Neural cell (in vitro differentiated cells): ENCODE data around the gene ZNF57. TPM values are rescaled to one million over a fixed set of nuclear protein-coding genes. Genes with fewer than 3 reads are reported as not detected.

Experiments used
- H2AFZ ChIP-seq: fragments of 200-600, 300-800 bp; sonication (generic), shearing (Covaris generic); 2 replicates; pipeline ENCODE4 v1.6.0; 2014; ENCODE audit warnings: low read depth, mild to moderate bottlenecking, antibody characterized with exemption, low read length, moderate library complexity
- H3F3A ChIP-seq: fragments of 200-600 bp; shearing (Covaris generic); 2 replicates; pipeline ENCODE4 v1.6.1; 2016; ENCODE audit warnings: mild to moderate bottlenecking, moderate library complexity, mixed read lengths, antibody characterized with exemption, low read length; ENCODE audit not compliant: insufficient read depth, poor library complexity, severe bottlenecking
- H3K27ac ChIP-seq: fragments of 200-600, 300-800 bp; sonication (generic), shearing (Covaris generic); 2 replicates; pipeline ENCODE4 v1.5.1; 2014; ENCODE audit warnings: mild to moderate bottlenecking, low read length, moderate library complexity
- H3K27me3 ChIP-seq: fragments of 300-800, 200-600 bp; sonication (generic), shearing (Covaris generic); 2 replicates; pipeline ENCODE4 v1.6.0; 2014; ENCODE audit warnings: mild to moderate bottlenecking, low read depth, low read length, moderate library complexity; ENCODE audit not compliant: insufficient read depth
- H3K36me3 ChIP-seq: fragments of 300-800, 200-600 bp; sonication (generic), shearing (Covaris generic); 2 replicates; pipeline ENCODE4 v1.5.1; 2014; ENCODE audit warnings: mild to moderate bottlenecking, antibody characterized with exemption, low read length, moderate library complexity; ENCODE audit not compliant: insufficient read depth
- H3K4me2 ChIP-seq: fragments of 300-800, 200-600 bp; sonication (generic), shearing (Covaris generic); 2 replicates; pipeline ENCODE4 v1.6.0; 2014; ENCODE audit warnings: mild to moderate bottlenecking, low read length
- H3K4me3 ChIP-seq: fragments of 300-800, 200-600 bp; sonication (generic), shearing (Covaris generic); 2 replicates; pipeline ENCODE4 v1.5.1; 2014; ENCODE audit warnings: mild to moderate bottlenecking, low read length, moderate library complexity
- H3K79me2 ChIP-seq: fragments of 200-600 bp; shearing (Covaris generic); replicated peaks from 2 replicates; pipeline ENCODE4 v1.6.0; 2014; ENCODE audit warnings: mild to moderate bottlenecking, low read length, moderate library complexity; ENCODE audit not compliant: insufficient read depth
- H3K9ac ChIP-seq: fragments of 300-800, 200-600 bp; sonication (generic), shearing (Covaris generic); 2 replicates; pipeline ENCODE4 v1.6.1; 2016; ENCODE audit warnings: mild to moderate bottlenecking, low read length, mixed read lengths
- H3K9me2 ChIP-seq: fragments of 200-600 bp; shearing (Covaris generic); 2 replicates; pipeline ENCODE4 v1.6.1; 2016; ENCODE audit warnings: mild to moderate bottlenecking, low read length, mixed read lengths; ENCODE audit not compliant: insufficient read depth
- H3K9me3 ChIP-seq: fragments of 200-600, 300-800 bp; sonication (generic), shearing (Covaris generic); 2 replicates; pipeline ENCODE4 v1.6.1; 2016; ENCODE audit warnings: mild to moderate bottlenecking, mixed run types, low read length, moderate library complexity, mixed read lengths
- H4K20me1 ChIP-seq: fragments of 200-600 bp; shearing (Covaris generic); 2 replicates; pipeline ENCODE4 v1.6.1; 2016; ENCODE audit warnings: mild to moderate bottlenecking, mixed run types; ENCODE audit not compliant: insufficient read depth
- EP300 ChIP-seq: fragments of 450-650 bp; conservative IDR thresholded peaks from 2 replicates; pipeline ENCODE4 v1.6.1; 2014; ENCODE audit warnings: antibody characterized with exemption, mild to moderate bottlenecking, moderate library complexity; ENCODE audit not compliant: poor library complexity, severe bottlenecking
- EZH2 ChIP-seq: fragments of 200-600, 300-800 bp; shearing (Covaris generic), sonication (generic); IDR thresholded peaks from 2 replicates; pipeline ENCODE4 v1.6.1; 2014; ENCODE audit warnings: antibody characterized with exemption, low read length, borderline replicate concordance, mild to moderate bottlenecking; ENCODE audit not compliant: insufficient read depth, poor library complexity, severe bottlenecking
- MXI1 ChIP-seq: fragments of 450-650 bp; conservative IDR thresholded peaks from 2 replicates; pipeline ENCODE4 v1.6.1; 2014; ENCODE audit warnings: antibody characterized with exemption, mild to moderate bottlenecking; ENCODE audit not compliant: poor library complexity, severe bottlenecking
- POLR2AphosphoS5 ChIP-seq: IDR thresholded peaks from 2 replicates; pipeline ENCODE4 v1.6.1; 2012
- RAD21 ChIP-seq: fragments of 450-650 bp; conservative IDR thresholded peaks from 2 replicates; pipeline ENCODE4 v1.6.1; 2014; ENCODE audit warnings: antibody characterized with exemption, mild to moderate bottlenecking, moderate library complexity
- SMC3 ChIP-seq: fragments of 450-650 bp; conservative IDR thresholded peaks from 2 replicates; pipeline ENCODE4 v1.6.1; 2014; ENCODE audit warnings: antibody characterized with exemption, mild to moderate bottlenecking, moderate library complexity; ENCODE audit not compliant: poor library complexity
- TAF1 ChIP-seq: IDR thresholded peaks from 2 replicates; pipeline ENCODE4 v1.6.1; 2012; ENCODE audit warnings: low read depth
- polyA plus RNA-seq: library from polyadenylated mRNA; depleted of rRNA; stranded (reverse); fragments of >200 nt; gene quantifications from 2 replicates; pipeline ENCODE4 v1.2.3, GENCODE V29; 2014
- TF ChIP-seq, protein P1 (sequence below): fragments of 450-650 bp; IDR thresholded peaks from 2 replicates; pipeline ENCODE4 v1.5.1; 2014; ENCODE audit warnings: antibody characterized with exemption, mild to moderate bottlenecking, moderate library complexity; ENCODE audit not compliant: poor library complexity, severe bottlenecking
- TF ChIP-seq, protein P2 (sequence below): IDR thresholded peaks from 2 replicates; pipeline ENCODE4 v1.6.1; 2012; ENCODE audit warnings: borderline replicate concordance

The ZNF57 gene
- polyA plus RNA-seq, 1 donor from 2014 or later, result 3.0 TPM

DNA sequence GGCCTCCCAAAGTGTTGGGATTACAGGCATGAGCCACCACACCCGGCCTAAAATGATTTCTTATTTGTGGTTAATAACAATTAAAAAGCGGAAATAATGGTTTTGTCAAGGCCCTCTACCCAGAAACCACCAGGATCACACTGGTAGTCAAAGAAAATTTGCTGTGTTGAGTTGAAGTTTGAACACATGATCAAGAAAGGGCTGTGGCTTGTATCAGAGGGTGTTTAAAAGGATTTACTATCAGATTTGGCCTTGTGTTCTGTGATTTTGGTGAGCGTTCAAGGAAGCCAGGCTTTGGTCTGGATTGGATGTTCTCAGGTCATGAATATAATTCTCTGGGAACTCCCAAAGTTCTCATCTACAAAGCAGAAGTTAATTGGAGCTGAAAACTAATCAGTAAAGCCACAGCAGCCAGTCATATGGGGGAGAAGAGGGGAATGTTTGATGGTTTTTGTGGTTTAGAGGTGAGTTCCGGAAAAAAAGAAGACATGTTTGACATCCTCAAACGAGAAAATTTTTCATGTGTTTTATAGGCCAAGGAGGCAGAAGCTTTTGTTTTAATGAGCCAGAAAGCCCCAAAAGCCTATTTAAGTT is 44.2 kb upstream of the ZNF57 start:
- Histone ChIP-seq H4K20me1 (no peaks in the 10 kb centered on the region), H2AFZ (no peak overlapping the region), H3K27ac (no peak overlapping the region), H3K27me3 (no peaks in the 10 kb centered on the region), H3F3A (no peaks in the 10 kb centered on the region), H3K79me2 (no peaks in the 10 kb centered on the region), H3K4me2 (no peak overlapping the region), H3K9ac (no peak overlapping the region), H3K9me3 (peaks cover 27% of the 10 kb centered on the region), H3K36me3 (peaks cover 30% of the 10 kb centered on the region), H3K9me2 (no peaks in the 10 kb centered on the region), H3K4me3 (no peak overlapping the region)
- TF ChIP-seq, protein P1, sequence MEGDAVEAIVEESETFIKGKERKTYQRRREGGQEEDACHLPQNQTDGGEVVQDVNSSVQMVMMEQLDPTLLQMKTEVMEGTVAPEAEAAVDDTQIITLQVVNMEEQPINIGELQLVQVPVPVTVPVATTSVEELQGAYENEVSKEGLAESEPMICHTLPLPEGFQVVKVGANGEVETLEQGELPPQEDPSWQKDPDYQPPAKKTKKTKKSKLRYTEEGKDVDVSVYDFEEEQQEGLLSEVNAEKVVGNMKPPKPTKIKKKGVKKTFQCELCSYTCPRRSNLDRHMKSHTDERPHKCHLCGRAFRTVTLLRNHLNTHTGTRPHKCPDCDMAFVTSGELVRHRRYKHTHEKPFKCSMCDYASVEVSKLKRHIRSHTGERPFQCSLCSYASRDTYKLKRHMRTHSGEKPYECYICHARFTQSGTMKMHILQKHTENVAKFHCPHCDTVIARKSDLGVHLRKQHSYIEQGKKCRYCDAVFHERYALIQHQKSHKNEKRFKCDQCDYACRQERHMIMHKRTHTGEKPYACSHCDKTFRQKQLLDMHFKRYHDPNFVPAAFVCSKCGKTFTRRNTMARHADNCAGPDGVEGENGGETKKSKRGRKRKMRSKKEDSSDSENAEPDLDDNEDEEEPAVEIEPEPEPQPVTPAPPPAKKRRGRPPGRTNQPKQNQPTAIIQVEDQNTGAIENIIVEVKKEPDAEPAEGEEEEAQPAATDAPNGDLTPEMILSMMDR, result no peak
- TF ChIP-seq TAF1, result no peak
- no peak for TF ChIP-seq EZH2
- no peak for TF ChIP-seq RAD21
- TF ChIP-seq, protein P2, sequence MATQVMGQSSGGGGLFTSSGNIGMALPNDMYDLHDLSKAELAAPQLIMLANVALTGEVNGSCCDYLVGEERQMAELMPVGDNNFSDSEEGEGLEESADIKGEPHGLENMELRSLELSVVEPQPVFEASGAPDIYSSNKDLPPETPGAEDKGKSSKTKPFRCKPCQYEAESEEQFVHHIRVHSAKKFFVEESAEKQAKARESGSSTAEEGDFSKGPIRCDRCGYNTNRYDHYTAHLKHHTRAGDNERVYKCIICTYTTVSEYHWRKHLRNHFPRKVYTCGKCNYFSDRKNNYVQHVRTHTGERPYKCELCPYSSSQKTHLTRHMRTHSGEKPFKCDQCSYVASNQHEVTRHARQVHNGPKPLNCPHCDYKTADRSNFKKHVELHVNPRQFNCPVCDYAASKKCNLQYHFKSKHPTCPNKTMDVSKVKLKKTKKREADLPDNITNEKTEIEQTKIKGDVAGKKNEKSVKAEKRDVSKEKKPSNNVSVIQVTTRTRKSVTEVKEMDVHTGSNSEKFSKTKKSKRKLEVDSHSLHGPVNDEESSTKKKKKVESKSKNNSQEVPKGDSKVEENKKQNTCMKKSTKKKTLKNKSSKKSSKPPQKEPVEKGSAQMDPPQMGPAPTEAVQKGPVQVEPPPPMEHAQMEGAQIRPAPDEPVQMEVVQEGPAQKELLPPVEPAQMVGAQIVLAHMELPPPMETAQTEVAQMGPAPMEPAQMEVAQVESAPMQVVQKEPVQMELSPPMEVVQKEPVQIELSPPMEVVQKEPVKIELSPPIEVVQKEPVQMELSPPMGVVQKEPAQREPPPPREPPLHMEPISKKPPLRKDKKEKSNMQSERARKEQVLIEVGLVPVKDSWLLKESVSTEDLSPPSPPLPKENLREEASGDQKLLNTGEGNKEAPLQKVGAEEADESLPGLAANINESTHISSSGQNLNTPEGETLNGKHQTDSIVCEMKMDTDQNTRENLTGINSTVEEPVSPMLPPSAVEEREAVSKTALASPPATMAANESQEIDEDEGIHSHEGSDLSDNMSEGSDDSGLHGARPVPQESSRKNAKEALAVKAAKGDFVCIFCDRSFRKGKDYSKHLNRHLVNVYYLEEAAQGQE, result no peak
- TF ChIP-seq SMC3, result no peak
- TF ChIP-seq MXI1, result no peak

DNA sequence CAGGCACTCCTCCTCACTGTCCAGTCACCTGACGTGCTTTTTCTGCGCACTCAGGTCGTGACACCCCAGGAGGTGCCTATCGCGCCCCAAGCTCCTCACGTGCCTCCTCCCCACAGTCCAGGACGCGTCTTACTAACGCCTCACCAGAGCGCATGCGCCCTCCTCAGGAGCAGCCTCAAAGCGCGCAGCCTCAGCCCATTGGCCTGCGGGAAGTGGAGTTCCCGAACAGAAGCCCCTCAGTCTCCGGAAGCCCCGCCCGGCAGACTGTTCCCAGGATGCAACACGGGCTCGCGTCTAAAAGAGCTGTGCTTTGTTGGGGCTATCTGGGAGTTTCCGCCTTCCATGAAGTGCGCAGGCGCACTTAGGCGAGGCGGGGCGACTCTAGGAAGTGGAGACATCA is 41.9 kb upstream of the ZNF57 start:
- no peaks in the 10 kb centered on the region for H3K27me3 ChIP-seq
- TF ChIP-seq EZH2 (no peak), EP300 (no peak), SMC3 (no peak), TAF1 (no peak), MXI1 (no peak), RAD21 (no peak), POLR2AphosphoS5 (no peak)
- TF ChIP-seq, protein P2, result no peak
- TF ChIP-seq, protein P1, result no peak
- H3K79me2 ChIP-seq, result no peaks in the 10 kb centered on the region
- H3K9ac ChIP-seq, result no peak overlapping the region
- no peaks in the 10 kb centered on the region for H3F3A ChIP-seq
- no peak overlapping the region for H3K4me2 ChIP-seq
- H3K36me3 ChIP-seq, result peaks cover 13% of the 10 kb centered on the region
- no peaks in the 10 kb centered on the region for H4K20me1 ChIP-seq
- H2AFZ ChIP-seq, result no peak overlapping the region
- H3K9me3 ChIP-seq, result peaks cover 8% of the 10 kb centered on the region
- H3K4me3 ChIP-seq, result no peak overlapping the region
- no peaks in the 10 kb centered on the region for H3K9me2 ChIP-seq
- H3K27ac ChIP-seq, result no peak overlapping the region
